Panc1 (cell line): ENCODE measurements around the gene CCNI. TPM values are rescaled to one million over a fixed set of nuclear protein-coding genes. Genes with fewer than 3 reads are reported as not detected.

Experiments
- ATAC-seq: fragments of 200-7000 bp; cut with Tn5 transposase; 2 replicates; pipeline ENCODE4 v1.9.1; 2020; ENCODE audit warnings: mild to moderate bottlenecking, moderate library complexity
- BruUV-seq: library from RNA; stranded (reverse); fragments of 400-500 nt; replicated peaks from 2 replicates; lab custom pipeline; 2021; lab: Mats Ljungman, UMichigan
- CTCF ChIA-PET: fragments of 300-600 bp; sonication (Branson Sonifier 250); formaldehyde crosslinking; loops from one replicate; lab custom pipeline; 2022; ENCODE audit warnings: antibody characterized with exemption; lab: Charles Lee
- POLR2A ChIA-PET: fragments of 300-600 bp; sonication (Branson Sonifier 250); formaldehyde crosslinking; loops from one replicate; lab custom pipeline; 2022; ENCODE audit warnings: antibody characterized with exemption; lab: Charles Lee
- DNase-seq: peaks from one replicate; pipeline ENCODE4 v3.0.0-alpha.2; 2010; ENCODE audit warnings: low read depth, low spot score
- H3K27ac ChIP-seq: 2 replicates; pipeline ENCODE4 v1.5.1; 2011; ENCODE audit warnings: mild to moderate bottlenecking, low read length, inconsistent platforms
- H3K27me3 ChIP-seq: fragments of 200-500 bp; sonication (Bioruptor generic); 2 replicates; pipeline ENCODE4 v1.6.0; 2014; ENCODE audit warnings: low read length, inconsistent platforms; ENCODE audit not compliant: control insufficient read depth, insufficient read depth
- H3K36me3 ChIP-seq: fragments of 200-500 bp; sonication (Bioruptor generic); 2 replicates; pipeline ENCODE4 v1.5.1; 2014; ENCODE audit warnings: inconsistent platforms, mild to moderate bottlenecking, low read length, moderate library complexity; ENCODE audit not compliant: control insufficient read depth, insufficient read depth
- H3K4me1 ChIP-seq: 2 replicates; pipeline ENCODE4 v1.5.1; 2011; ENCODE audit warnings: inconsistent platforms, mild to moderate bottlenecking, low read length, moderate library complexity; ENCODE audit not compliant: control insufficient read depth, insufficient read depth
- H3K4me3 ChIP-seq, 2 experiments: 2 replicates each; pipeline ENCODE4 v1.5.1; 2011 to 2012; ENCODE audit warnings: low read depth in 2 of 2, low read length in 2 of 2, mild to moderate bottlenecking in 2 of 2, inconsistent platforms in 1 of 2, moderate library complexity in 1 of 2
- H3K9me3 ChIP-seq: fragments of 200-500 bp; sonication (Bioruptor generic); 2 replicates; pipeline ENCODE4 v1.5.1; 2014; ENCODE audit warnings: low read depth, mild to moderate bottlenecking, inconsistent platforms, low read length, moderate library complexity; ENCODE audit not compliant: control insufficient read depth, insufficient read depth
- POLR2AphosphoS5 ChIP-seq: IDR thresholded peaks from 2 replicates; pipeline ENCODE4 v1.6.1; 2012; ENCODE audit warnings: mild to moderate bottlenecking, low read depth, low read length, moderate library complexity
- SIN3A ChIP-seq: IDR thresholded peaks from 2 replicates; pipeline ENCODE4 v1.6.1; 2012; ENCODE audit warnings: low read depth, mild to moderate bottlenecking, low read length, moderate library complexity, borderline replicate concordance; ENCODE audit not compliant: insufficient read depth
- TCF7L2 ChIP-seq: IDR thresholded peaks from 2 replicates; pipeline ENCODE4 v1.6.1; 2011; ENCODE audit warnings: mild to moderate bottlenecking, low read depth, low read length, inconsistent platforms
- in situ Hi-C: cut with HindIII; loops from 2 replicates; pipeline ENCODE4 v1.10.0; 2016; ENCODE audit warnings: low sequenced_read_pairs, low pct_unique_long_range_greater_than_20kb
- intact Hi-C: fragments of 100-400 bp; cut with micrococcal nuclease; formaldehyde crosslinking; loops from one replicate; pipeline ENCODE4 v1.10.0; 2022; ENCODE audit not compliant: unreplicated experiment
- total RNA-seq: library from RNA; stranded (reverse); gene quantifications from one replicate; pipeline ENCODE4 v1.2.1, GENCODE V29; 2021; ENCODE audit not compliant: unreplicated experiment
- TF ChIP-seq, protein P1 (sequence below), 2 experiments: IDR thresholded peaks; 2 replicates each; pipeline ENCODE4 v1.6.1; 2011 to 2012; ENCODE audit warnings: low read depth in 2 of 2, control low read depth in 1 of 2, low read length in 1 of 2, mild to moderate bottlenecking in 1 of 2, moderate library complexity in 1 of 2; ENCODE audit not compliant: insufficient read depth in 1 of 2
- TF ChIP-seq, protein P2 (sequence below): fragments of 450-650 bp; IDR thresholded peaks from 2 replicates; pipeline ENCODE4 v1.5.1; 2017; ENCODE audit warnings: mild to moderate bottlenecking

CCNI gene
- total RNA-seq, 1 experiment from 2014 or later = 125 TPM

DNA sequence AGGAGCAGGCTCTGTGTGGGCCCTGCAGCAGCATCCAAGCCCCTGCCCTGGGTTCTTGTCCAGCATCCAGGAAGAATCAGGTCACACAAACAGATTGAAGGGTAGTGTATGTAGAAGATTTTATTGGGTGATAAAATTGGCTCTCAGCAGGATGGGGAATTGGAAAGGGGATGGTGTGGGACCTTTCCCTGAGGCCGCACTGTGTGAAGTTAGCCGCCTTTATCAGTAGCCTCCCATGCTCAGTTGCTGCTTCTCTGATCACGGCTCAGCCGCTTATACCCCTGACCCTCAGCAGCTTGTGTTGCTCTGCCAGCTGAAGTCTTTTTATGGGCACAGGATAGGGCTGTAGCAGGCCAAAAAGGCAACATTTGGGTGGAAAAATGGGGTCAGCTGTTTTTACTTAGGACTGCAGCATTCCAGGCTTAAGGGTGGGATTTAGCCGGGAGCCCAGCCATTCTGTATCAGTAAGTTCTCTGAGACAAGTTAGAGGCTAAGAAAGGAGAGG is 46.0 kb upstream of the CCNI start:
- ChIA-PET CTCF (no interaction called here), POLR2A (no interaction called here)
- no TSS peak for BruUV-seq
- Histone ChIP-seq H3K9me3 (no peaks in the 10 kb centered on the region), H3K27me3 (no peaks in the 10 kb centered on the region), H3K4me1 (no peaks in the 10 kb centered on the region), H3K4me3 (no peak overlapping the region), H3K27ac (no peak overlapping the region), H3K36me3 (no peaks in the 10 kb centered on the region)
- DNase-seq (no peak), ATAC-seq (no peak)
- intact Hi-C loops = no loop called here
- TF ChIP-seq SIN3A = no peak
- no peak for TF ChIP-seq POLR2AphosphoS5
- TF ChIP-seq TCF7L2 = no peak
- TF ChIP-seq, protein P1, sequence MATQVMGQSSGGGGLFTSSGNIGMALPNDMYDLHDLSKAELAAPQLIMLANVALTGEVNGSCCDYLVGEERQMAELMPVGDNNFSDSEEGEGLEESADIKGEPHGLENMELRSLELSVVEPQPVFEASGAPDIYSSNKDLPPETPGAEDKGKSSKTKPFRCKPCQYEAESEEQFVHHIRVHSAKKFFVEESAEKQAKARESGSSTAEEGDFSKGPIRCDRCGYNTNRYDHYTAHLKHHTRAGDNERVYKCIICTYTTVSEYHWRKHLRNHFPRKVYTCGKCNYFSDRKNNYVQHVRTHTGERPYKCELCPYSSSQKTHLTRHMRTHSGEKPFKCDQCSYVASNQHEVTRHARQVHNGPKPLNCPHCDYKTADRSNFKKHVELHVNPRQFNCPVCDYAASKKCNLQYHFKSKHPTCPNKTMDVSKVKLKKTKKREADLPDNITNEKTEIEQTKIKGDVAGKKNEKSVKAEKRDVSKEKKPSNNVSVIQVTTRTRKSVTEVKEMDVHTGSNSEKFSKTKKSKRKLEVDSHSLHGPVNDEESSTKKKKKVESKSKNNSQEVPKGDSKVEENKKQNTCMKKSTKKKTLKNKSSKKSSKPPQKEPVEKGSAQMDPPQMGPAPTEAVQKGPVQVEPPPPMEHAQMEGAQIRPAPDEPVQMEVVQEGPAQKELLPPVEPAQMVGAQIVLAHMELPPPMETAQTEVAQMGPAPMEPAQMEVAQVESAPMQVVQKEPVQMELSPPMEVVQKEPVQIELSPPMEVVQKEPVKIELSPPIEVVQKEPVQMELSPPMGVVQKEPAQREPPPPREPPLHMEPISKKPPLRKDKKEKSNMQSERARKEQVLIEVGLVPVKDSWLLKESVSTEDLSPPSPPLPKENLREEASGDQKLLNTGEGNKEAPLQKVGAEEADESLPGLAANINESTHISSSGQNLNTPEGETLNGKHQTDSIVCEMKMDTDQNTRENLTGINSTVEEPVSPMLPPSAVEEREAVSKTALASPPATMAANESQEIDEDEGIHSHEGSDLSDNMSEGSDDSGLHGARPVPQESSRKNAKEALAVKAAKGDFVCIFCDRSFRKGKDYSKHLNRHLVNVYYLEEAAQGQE (IDR thresholded peaks at IDR 0.05; ENCODE audit: insufficient read depth in 1 of 2, low read depth in 2 of 2, low read length in 1 of 2) = no peak
- TF ChIP-seq, protein P2, sequence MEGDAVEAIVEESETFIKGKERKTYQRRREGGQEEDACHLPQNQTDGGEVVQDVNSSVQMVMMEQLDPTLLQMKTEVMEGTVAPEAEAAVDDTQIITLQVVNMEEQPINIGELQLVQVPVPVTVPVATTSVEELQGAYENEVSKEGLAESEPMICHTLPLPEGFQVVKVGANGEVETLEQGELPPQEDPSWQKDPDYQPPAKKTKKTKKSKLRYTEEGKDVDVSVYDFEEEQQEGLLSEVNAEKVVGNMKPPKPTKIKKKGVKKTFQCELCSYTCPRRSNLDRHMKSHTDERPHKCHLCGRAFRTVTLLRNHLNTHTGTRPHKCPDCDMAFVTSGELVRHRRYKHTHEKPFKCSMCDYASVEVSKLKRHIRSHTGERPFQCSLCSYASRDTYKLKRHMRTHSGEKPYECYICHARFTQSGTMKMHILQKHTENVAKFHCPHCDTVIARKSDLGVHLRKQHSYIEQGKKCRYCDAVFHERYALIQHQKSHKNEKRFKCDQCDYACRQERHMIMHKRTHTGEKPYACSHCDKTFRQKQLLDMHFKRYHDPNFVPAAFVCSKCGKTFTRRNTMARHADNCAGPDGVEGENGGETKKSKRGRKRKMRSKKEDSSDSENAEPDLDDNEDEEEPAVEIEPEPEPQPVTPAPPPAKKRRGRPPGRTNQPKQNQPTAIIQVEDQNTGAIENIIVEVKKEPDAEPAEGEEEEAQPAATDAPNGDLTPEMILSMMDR = no peak
- in situ Hi-C loops = no loop called here

DNA sequence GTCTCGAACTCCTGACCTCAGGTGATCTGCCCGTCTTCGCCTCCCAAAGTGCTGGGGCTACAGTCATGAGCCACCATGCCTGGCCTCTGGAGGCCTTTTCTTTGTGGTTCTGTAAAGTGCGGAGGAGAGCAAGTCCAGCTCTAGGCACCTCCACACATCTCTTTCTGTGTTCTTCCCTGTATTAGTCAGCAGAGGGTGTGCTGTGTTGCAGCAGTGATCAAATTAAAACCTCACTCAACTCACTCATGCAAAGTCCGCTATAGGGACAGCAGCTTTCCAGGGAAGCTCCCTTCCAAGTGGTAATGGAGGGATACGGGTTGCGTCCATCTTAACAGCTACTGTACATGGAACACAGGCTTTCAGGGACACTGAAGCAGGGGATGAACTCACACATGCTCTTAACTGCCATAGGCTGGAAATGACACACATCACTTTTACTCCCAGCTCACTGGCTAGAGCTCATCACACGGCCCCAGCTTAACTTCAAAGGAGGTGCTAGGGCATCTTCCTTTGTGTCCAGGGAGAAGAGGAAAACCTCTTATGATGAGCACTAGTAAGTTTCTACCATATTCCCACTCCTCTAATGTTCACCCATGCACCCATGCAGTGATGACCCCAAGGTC is 45.2 kb upstream of the CCNI start:
- Histone ChIP-seq H3K4me1 (no peaks in the 10 kb centered on the region), H3K27me3 (no peaks in the 10 kb centered on the region), H3K4me3 (no peak overlapping the region), H3K27ac (no peak overlapping the region), H3K9me3 (no peaks in the 10 kb centered on the region), H3K36me3 (no peaks in the 10 kb centered on the region)
- TF ChIP-seq, protein P2 = 0 out of 2 replicates have a peak, but pooled peaks have one; percentile 10
- TF ChIP-seq, protein P1 (IDR thresholded peaks at IDR 0.05; ENCODE audit: insufficient read depth in 1 of 2, low read depth in 2 of 2, low read length in 1 of 2) = no peak
- no peak for TF ChIP-seq SIN3A
- TF ChIP-seq TCF7L2 = no peak
- no peak for TF ChIP-seq POLR2AphosphoS5
- BruUV-seq = no TSS peak
- ChIA-PET CTCF (no interaction called here), POLR2A (no interaction called here)
- DNase-seq (no peak), ATAC-seq (no peak)
- intact Hi-C loops = no loop called here
- in situ Hi-C loops = no loop called here
